GM19328 (cell line): ENCODE measurements around the gene ADAM12.

ENCODE experiments used
- ATAC-seq: cut with Tn5 transposase; IDR thresholded peaks from one replicate; pipeline ENCODE4 v1.9.1; 2021; ENCODE audit warnings: mild to moderate bottlenecking, moderate library complexity; ENCODE audit not compliant: unreplicated experiment

Gene ADAM12

GRCh38 chr10:126041804-126042231 is 346.5 kb downstream of the ADAM12 start:
- peak; percentile 99 for ATAC-seq

- no peak for ATAC-seq
These were observed 347.2 kb downstream of the ADAM12 start for GRCh38 chr10:126041117-126041516.

GRCh38 chr10:126037946-126038345 is 350.3 kb downstream of the ADAM12 start:
- no peak for ATAC-seq

GRCh38 chr10:126036515-126036914 is 351.8 kb downstream of the ADAM12 start:
- no peak for ATAC-seq

- no peak for ATAC-seq
These were observed 353.7 kb downstream of the ADAM12 start for GRCh38 chr10:126034586-126034985.

GRCh38 chr10:126029999-126030398 is 358.3 kb downstream of the ADAM12 start:
- ATAC-seq, result no peak

- no peak for ATAC-seq
These were observed 360.6 kb downstream of the ADAM12 start for GRCh38 chr10:126027692-126028091.

- ATAC-seq, result no peak
These were observed 365.4 kb downstream of the ADAM12 start for GRCh38 chr10:126022841-126023240.

GRCh38 chr10:126021833-126022500 is 366.3 kb downstream of the ADAM12 start:
- ATAC-seq, result no peak

- ATAC-seq, result no peak
These were observed 370.2 kb downstream of the ADAM12 start for GRCh38 chr10:126017961-126018560.

- ATAC-seq, result no peak
These were observed 371.4 kb downstream of the ADAM12 start for GRCh38 chr10:126016882-126017281.

GRCh38 chr10:126016156-126016805 is 372.0 kb downstream of the ADAM12 start:
- no peak for ATAC-seq

- ATAC-seq, result no peak
These were observed 372.9 kb downstream of the ADAM12 start for GRCh38 chr10:126015413-126015812.

- no peak for ATAC-seq
These were observed 374.0 kb downstream of the ADAM12 start for GRCh38 chr10:126014309-126014708.

- ATAC-seq, result peak; percentile 67
These were observed 374.6 kb downstream of the ADAM12 start for GRCh38 chr10:126013489-126014281.

- no peak for ATAC-seq
These were observed 375.8 kb downstream of the ADAM12 start for GRCh38 chr10:126012485-126012884.

GRCh38 chr10:126011995-126012394 is 376.3 kb downstream of the ADAM12 start:
- ATAC-seq, result no peak

- ATAC-seq, result no peak
These were observed 378.6 kb downstream of the ADAM12 start for GRCh38 chr10:126009650-126010049.

GRCh38 chr10:126006906-126007305 is 381.4 kb downstream of the ADAM12 start:
- no peak for ATAC-seq

GRCh38 chr10:126006264-126006663 is 382.0 kb downstream of the ADAM12 start:
- ATAC-seq, result no peak

GRCh38 chr10:126004752-126005151 is 383.5 kb downstream of the ADAM12 start:
- ATAC-seq, result no peak
